CD4-positive, alpha-beta T cell (primary cell): ENCODE measurements around the gene CTXN2. TPM values are rescaled to one million over a fixed set of nuclear protein-coding genes. Genes with fewer than 3 reads are reported as not detected.

Experiments
- ATAC-seq: fragments of 200-7000 bp; cut with Tn5 transposase; one replicate; pipeline ENCODE4 v1.10.0; 2022; ENCODE audit warnings: mild to moderate bottlenecking; ENCODE audit not compliant: poor library complexity
- CTCF ChIA-PET: fragments of 350-600 bp; sonication (Branson Sonifier 250); formaldehyde crosslinking; loops from one replicate; lab custom pipeline; 2021; ENCODE audit warnings: antibody characterized with exemption, inconsistent platforms; lab: Charles Lee
- POLR2A ChIA-PET: fragments of 350-600 bp; sonication (Branson Sonifier 250); formaldehyde crosslinking; loops from one replicate; lab custom pipeline; 2021; ENCODE audit warnings: antibody characterized with exemption, inconsistent platforms; lab: Charles Lee
- DNase-seq, 14 experiments: peaks; one replicate each; pipeline ENCODE4 v3.0.0-alpha.2; 2013 to 2020; ENCODE audit warnings: mixed read lengths in 2 of 14
- H3K27ac ChIP-seq, 2 donors: one replicate each; pipeline versions ENCODE4 v1.5.1 to v1.7.0; 2013; ENCODE audit warnings: low read length in 2 of 2, low read depth in 1 of 2, mild to moderate bottlenecking in 1 of 2
- H3K27me3 ChIP-seq, 2 experiments: 1 replicate in 1 of 2; 2 replicates in 1 of 2; pipeline versions ENCODE4 v1.6.1 to v1.7.0; 2013; ENCODE audit warnings: low read length in 2 of 2, control low read depth in 1 of 2, mild to moderate bottlenecking in 1 of 2, moderate library complexity in 1 of 2; ENCODE audit not compliant: insufficient read depth in 2 of 2, control insufficient read depth in 1 of 2
- H3K36me3 ChIP-seq: one replicate; pipeline ENCODE4 v1.6.1; 2013; ENCODE audit warnings: low read length, control low read depth; ENCODE audit not compliant: insufficient read depth
- H3K4me1 ChIP-seq: one replicate; pipeline ENCODE4 v1.6.1; 2013; ENCODE audit warnings: low read length, control low read depth; ENCODE audit not compliant: insufficient read depth
- H3K4me3 ChIP-seq: one replicate; pipeline ENCODE4 v1.5.1; 2013; ENCODE audit warnings: mild to moderate bottlenecking, low read length, moderate library complexity
- H3K9me3 ChIP-seq, 2 experiments: 1 replicate in 1 of 2; 2 replicates in 1 of 2; pipeline versions ENCODE4 v1.6.1 to v1.7.0; 2013; ENCODE audit warnings: low read length in 2 of 2, mild to moderate bottlenecking in 2 of 2, control low read depth in 1 of 2, moderate library complexity in 1 of 2; ENCODE audit not compliant: control insufficient read depth in 1 of 2, insufficient read depth in 1 of 2
- H3K27ac Mint-ChIP-seq: one replicate; pipeline ENCODE4 v1.8.0; 2020; ENCODE audit warnings: mixed read lengths
- H3K27me3 Mint-ChIP-seq: one replicate; pipeline ENCODE4 v1.8.0; 2021; ENCODE audit warnings: mixed read lengths
- H3K36me3 Mint-ChIP-seq: one replicate; pipeline ENCODE4 v1.8.0; 2021; ENCODE audit warnings: low read depth, mixed read lengths
- H3K4me1 Mint-ChIP-seq: one replicate; pipeline ENCODE4 v1.8.0; 2021; ENCODE audit warnings: low read depth, mixed read lengths
- H3K4me3 Mint-ChIP-seq: one replicate; pipeline ENCODE4 v1.8.0; 2020; ENCODE audit warnings: mild to moderate bottlenecking, mixed read lengths
- H3K9me3 Mint-ChIP-seq: one replicate; pipeline ENCODE4 v1.8.0; 2020; ENCODE audit warnings: mixed read lengths
- intact Hi-C, 2 experiments: fragments of 100-400 bp; cut with DNase I in 1 of 2; cut with micrococcal nuclease in 1 of 2; formaldehyde crosslinking; loops; one replicate each; pipeline versions ENCODE4 v1.15.1 to v1.9.0; 2023 to 2025; cut with DNase I, micrococcal nuclease
- total RNA-seq, 174 experiments: library from RNA in 2 of 174; stranded (reverse) in 2 of 174; gene quantifications; one replicate each; pipeline ENCODE4 v1.2.3 and lab custom pipeline; 2021 to 2026
- TF ChIP-seq, protein P1 (sequence below): fragments of 200-600 bp; IDR thresholded peaks from one replicate; pipeline ENCODE4 v1.8.0; 2022; ENCODE audit warnings: antibody characterized with exemption, mild to moderate bottlenecking

The CTXN2 gene
- total RNA-seq, 2 experiments from 2014 or later: not detected

DNA sequence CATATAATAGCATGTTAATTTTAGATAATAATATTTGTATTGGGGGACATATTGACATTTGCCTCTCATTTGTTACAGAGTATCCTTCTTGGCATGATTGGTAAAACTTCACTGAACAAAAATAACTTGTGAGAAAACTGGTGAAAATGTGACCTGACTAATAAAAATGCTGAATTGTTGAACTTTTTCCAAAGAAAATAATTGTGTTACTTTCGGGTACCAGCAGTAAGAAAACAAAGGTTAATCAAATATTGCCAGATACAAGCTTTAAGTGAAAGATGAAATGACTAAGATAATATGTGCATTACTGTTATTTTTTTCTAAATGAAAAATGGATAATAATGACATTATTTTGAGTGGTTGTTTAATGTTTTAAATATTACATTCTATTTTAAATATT lies 29.8 kb downstream of the CTXN2 start:
- Histone ChIP-seq H3K4me1 (no peaks in the 10 kb centered on the region), H3K27ac (no peak overlapping the region), H3K36me3 (no peaks in the 10 kb centered on the region), H3K27me3 (no peaks in the 10 kb centered on the region), H3K9me3 (no peaks in the 10 kb centered on the region), H3K4me3 (no peak overlapping the region)
- CTCF ChIA-PET: no interaction called here
- Mint-ChIP-seq H3K36me3 (no peaks in the 10 kb centered on the region), H3K4me3 (no peak overlapping the region), H3K27me3 (peaks cover 9% of the 10 kb centered on the region), H3K9me3 (no peaks in the 10 kb centered on the region), H3K4me1 (no peaks in the 10 kb centered on the region), H3K27ac (no peak overlapping the region)
- intact Hi-C loops: no loop called here
- DNase-seq (no peak), ATAC-seq (no peak)
- TF ChIP-seq, protein P1, sequence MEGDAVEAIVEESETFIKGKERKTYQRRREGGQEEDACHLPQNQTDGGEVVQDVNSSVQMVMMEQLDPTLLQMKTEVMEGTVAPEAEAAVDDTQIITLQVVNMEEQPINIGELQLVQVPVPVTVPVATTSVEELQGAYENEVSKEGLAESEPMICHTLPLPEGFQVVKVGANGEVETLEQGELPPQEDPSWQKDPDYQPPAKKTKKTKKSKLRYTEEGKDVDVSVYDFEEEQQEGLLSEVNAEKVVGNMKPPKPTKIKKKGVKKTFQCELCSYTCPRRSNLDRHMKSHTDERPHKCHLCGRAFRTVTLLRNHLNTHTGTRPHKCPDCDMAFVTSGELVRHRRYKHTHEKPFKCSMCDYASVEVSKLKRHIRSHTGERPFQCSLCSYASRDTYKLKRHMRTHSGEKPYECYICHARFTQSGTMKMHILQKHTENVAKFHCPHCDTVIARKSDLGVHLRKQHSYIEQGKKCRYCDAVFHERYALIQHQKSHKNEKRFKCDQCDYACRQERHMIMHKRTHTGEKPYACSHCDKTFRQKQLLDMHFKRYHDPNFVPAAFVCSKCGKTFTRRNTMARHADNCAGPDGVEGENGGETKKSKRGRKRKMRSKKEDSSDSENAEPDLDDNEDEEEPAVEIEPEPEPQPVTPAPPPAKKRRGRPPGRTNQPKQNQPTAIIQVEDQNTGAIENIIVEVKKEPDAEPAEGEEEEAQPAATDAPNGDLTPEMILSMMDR: no peak
- POLR2A ChIA-PET: no interaction called here

DNA sequence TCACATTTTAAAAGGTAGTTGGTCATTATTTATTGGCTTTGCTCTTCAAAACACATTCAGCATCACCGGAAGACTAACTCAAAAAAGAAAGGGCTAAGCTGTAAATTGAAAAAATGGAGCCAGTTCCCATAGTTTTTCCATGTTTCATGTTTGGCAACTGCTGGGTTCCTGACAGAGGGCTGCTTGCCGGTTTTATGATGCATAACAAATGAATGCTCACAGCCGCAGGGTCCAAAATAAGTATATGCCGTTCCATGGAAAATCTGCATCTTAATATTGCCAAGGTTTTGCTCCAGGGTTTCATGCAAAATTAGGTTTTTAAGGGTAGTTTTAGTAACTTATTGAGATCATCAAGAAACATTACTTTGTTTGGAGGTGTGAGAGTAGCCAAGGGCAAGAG lies 30.4 kb downstream of the CTXN2 start:
- H3K27ac ChIP-seq: no peak overlapping the region
- no peak overlapping the region for H3K27ac Mint-ChIP-seq
- no peaks in the 10 kb centered on the region for H3K4me1 ChIP-seq
- ChIA-PET POLR2A (no interaction called here), CTCF (no interaction called here)
- no peaks in the 10 kb centered on the region for H3K9me3 Mint-ChIP-seq
- H3K27me3 Mint-ChIP-seq: peaks cover 9% of the 10 kb centered on the region
- H3K36me3 Mint-ChIP-seq: no peaks in the 10 kb centered on the region
- no peaks in the 10 kb centered on the region for H3K9me3 ChIP-seq
- no peaks in the 10 kb centered on the region for H3K4me1 Mint-ChIP-seq
- intact Hi-C loops: no loop called here
- ATAC-seq (no peak), DNase-seq (no peak)
- no peak overlapping the region for H3K4me3 Mint-ChIP-seq
- H3K4me3 ChIP-seq: no peak overlapping the region
- H3K36me3 ChIP-seq: no peaks in the 10 kb centered on the region
- no peaks in the 10 kb centered on the region for H3K27me3 ChIP-seq
- TF ChIP-seq, protein P1: no peak

DNA sequence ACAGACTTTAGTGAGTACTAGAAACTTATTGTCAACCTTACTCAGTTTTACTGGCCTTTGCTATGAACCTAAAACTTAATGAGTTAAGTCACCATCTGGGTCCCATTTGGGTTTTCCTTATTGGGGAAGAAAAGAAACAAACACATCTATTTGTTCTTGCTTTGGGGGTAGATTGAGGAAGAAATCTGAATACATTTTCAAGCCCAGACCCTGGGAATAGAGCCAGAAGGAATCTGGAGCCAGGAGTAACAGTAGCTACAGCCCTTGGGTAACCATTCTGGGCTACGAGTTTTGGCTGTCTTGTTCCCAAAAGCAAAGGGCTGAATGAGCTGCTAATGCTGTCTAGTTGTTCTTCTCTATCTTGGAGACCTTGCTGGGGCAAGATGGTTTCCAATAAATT lies 31.2 kb downstream of the CTXN2 start:
- TF ChIP-seq, protein P1: no peak

More for the DNA sequence above, 31.2 kb downstream of the CTXN2 start:
- H3K27ac Mint-ChIP-seq: no peak overlapping the region
- no peaks in the 10 kb centered on the region for H3K9me3 Mint-ChIP-seq
- intact Hi-C loops: no loop called here
- H3K4me3 Mint-ChIP-seq: no peak overlapping the region
- CTCF ChIA-PET: no interaction called here
- H3K36me3 Mint-ChIP-seq: no peaks in the 10 kb centered on the region
- POLR2A ChIA-PET: no interaction called here
- Histone ChIP-seq H3K36me3 (no peaks in the 10 kb centered on the region), H3K4me1 (no peaks in the 10 kb centered on the region), H3K9me3 (no peaks in the 10 kb centered on the region), H3K27ac (no peak overlapping the region), H3K4me3 (no peak overlapping the region), H3K27me3 (no peaks in the 10 kb centered on the region)
- ATAC-seq: no peak
- H3K4me1 Mint-ChIP-seq: no peaks in the 10 kb centered on the region
- DNase-seq: no peak
- H3K27me3 Mint-ChIP-seq: peaks cover 9% of the 10 kb centered on the region
